Activated naive CD8-positive, alpha-beta T cell treated with anti-CD3 and anti-CD28 coated beads for 36 hours (primary cell): ENCODE results near the gene GNG12. TPM values are rescaled to one million over a fixed set of nuclear protein-coding genes. Genes with fewer than 3 reads are reported as not detected.

ENCODE experiments used
- DNase-seq: peaks from one replicate; pipeline ENCODE4 v3.0.0; 2021
- H3K27ac Mint-ChIP-seq: one replicate; pipeline ENCODE4 v1.8.0; 2022; ENCODE audit warnings: mild to moderate bottlenecking, moderate library complexity, mixed read lengths
- H3K27me3 Mint-ChIP-seq: one replicate; pipeline ENCODE4 v1.8.0; 2022; ENCODE audit warnings: mild to moderate bottlenecking, mixed read lengths
- H3K36me3 Mint-ChIP-seq: one replicate; pipeline ENCODE4 v1.8.0; 2021; ENCODE audit warnings: mild to moderate bottlenecking, mixed read lengths
- H3K4me1 Mint-ChIP-seq: one replicate; pipeline ENCODE4 v1.8.0; 2021; ENCODE audit warnings: mixed read lengths
- H3K4me3 Mint-ChIP-seq: one replicate; pipeline ENCODE4 v1.8.0; 2022; ENCODE audit warnings: mild to moderate bottlenecking, moderate library complexity, mixed read lengths
- H3K9me3 Mint-ChIP-seq: one replicate; pipeline ENCODE4 v1.8.0; 2022; ENCODE audit warnings: mixed read lengths
- total RNA-seq, 2 experiments: library from RNA; stranded (reverse); gene quantifications; one replicate each; pipeline ENCODE4 v1.2.3, GENCODE V29; 2021

GNG12 gene
- total RNA-seq, 2 experiments from 2014 or later, result 0.43 to 0.60 TPM

DNA sequence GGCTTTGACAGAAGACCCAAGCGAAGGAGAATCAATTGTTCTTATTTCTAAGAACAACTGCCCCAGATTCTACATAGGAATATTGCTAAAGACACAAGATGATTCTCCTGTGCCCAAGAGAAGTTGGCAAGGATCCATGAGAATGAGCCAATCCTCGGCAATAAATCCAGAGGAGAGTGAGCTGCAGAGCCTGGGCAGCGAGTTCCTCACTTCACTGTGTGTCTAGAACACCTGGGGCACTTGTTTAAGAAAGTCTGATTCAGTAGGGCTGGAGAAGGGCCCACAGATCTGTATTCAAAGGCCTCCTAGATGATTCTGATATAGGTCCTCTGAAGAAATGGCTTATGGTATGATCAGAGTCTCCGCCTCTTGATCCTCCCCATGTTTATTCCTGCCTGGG is 116.5 kb downstream of the GNG12 start:
- Mint-ChIP-seq H3K9me3 (no peaks in the 10 kb centered on the region), H3K4me1 (no peaks in the 10 kb centered on the region)

DNA sequence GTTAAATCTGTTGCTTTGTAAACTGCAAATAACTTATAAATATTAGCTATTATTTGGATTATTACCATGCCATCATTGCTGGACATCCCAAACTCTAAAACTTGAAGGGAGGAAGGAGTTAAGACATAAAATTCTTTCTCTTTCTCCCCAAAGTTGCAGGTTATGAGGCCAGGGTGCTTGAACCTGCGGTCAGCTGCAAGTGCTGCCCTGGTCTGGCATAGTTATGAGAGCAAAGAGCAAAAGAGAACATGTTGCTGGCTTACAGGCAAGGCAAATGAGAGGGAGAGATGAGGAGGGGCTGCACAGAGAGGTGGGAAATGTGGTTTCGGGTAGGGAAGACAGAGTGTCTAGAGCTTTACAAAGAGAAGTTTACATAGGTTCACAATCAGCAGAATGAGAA is 117.4 kb downstream of the GNG12 start:
- no peak for DNase-seq
- no peak overlapping the region for H3K4me3 Mint-ChIP-seq
- H3K36me3 Mint-ChIP-seq, result no peaks in the 10 kb centered on the region
- no peaks in the 10 kb centered on the region for H3K9me3 Mint-ChIP-seq
- peaks cover under 1% of the 10 kb centered on the region for H3K27me3 Mint-ChIP-seq
- H3K27ac Mint-ChIP-seq, result no peak overlapping the region
- no peaks in the 10 kb centered on the region for H3K4me1 Mint-ChIP-seq

More for the DNA sequence above, 116.5 kb downstream of the GNG12 start:
- no peak for DNase-seq
- Mint-ChIP-seq H3K4me3 (no peak overlapping the region), H3K27me3 (peaks cover 3% of the 10 kb centered on the region), H3K36me3 (no peaks in the 10 kb centered on the region), H3K27ac (no peak overlapping the region)

- H3K36me3 Mint-ChIP-seq, result no peaks in the 10 kb centered on the region
- no peaks in the 10 kb centered on the region for H3K27me3 Mint-ChIP-seq
- H3K4me3 Mint-ChIP-seq, result no peak overlapping the region
- H3K4me1 Mint-ChIP-seq, result no peaks in the 10 kb centered on the region
- no peaks in the 10 kb centered on the region for H3K9me3 Mint-ChIP-seq
- H3K27ac Mint-ChIP-seq, result no peak overlapping the region
- DNase-seq, result no peak
These were observed 120.0 kb downstream of the GNG12 start for GRCh38 chr1:67713057-67713846.

DNA sequence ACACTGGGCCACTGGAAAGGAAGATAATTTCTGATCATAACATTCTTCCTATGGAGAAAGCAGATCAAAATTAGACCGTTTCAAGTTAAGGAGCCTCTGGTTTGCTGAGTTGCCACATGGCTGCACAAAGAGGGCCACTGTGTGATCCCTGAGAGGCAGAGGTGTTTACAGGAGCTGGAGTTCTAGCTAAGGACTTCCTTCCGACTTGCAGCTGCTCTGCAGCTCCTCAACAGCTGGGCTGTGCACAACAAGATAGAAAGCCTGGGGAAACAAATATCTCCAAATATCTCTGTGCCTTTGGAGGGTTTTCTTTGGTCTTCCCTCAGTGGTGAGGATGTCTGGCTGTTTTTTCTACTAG is 121.4 kb downstream of the GNG12 start:
- no peak for DNase-seq
- Mint-ChIP-seq H3K9me3 (no peaks in the 10 kb centered on the region), H3K4me1 (no peaks in the 10 kb centered on the region), H3K27me3 (no peaks in the 10 kb centered on the region), H3K4me3 (no peak overlapping the region), H3K27ac (no peak overlapping the region), H3K36me3 (no peaks in the 10 kb centered on the region)

- no peaks in the 10 kb centered on the region for H3K9me3 Mint-ChIP-seq
- no peak overlapping the region for H3K4me3 Mint-ChIP-seq
- no peaks in the 10 kb centered on the region for H3K4me1 Mint-ChIP-seq
- no peak overlapping the region for H3K27ac Mint-ChIP-seq
- no peaks in the 10 kb centered on the region for H3K27me3 Mint-ChIP-seq
- no peaks in the 10 kb centered on the region for H3K36me3 Mint-ChIP-seq
- DNase-seq, result no peak
These were observed 122.0 kb downstream of the GNG12 start for GRCh38 chr1:67711158-67711854.

DNA sequence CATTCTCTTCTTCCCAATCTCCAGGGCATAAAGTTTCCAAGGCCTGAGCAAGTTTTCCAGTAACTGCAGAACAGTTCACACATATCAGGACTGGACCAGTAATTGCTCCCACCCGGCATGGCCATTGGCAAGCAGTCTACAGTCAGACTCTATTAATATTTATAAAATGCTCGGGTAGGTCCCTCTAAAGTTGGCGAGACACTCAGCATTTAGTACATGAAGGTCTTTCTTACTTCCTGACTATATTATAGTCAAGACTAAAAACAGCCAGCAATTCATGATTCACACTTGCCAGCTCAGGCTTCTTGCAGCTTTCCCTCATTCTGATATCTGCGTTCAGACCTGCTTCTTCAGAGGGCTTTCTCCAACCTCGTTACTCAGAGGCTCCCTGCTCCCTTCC is 122.8 kb downstream of the GNG12 start:
- Mint-ChIP-seq H3K4me3 (no peak overlapping the region), H3K9me3 (no peaks in the 10 kb centered on the region), H3K27ac (no peak overlapping the region), H3K27me3 (no peaks in the 10 kb centered on the region), H3K36me3 (no peaks in the 10 kb centered on the region), H3K4me1 (no peaks in the 10 kb centered on the region)
- no peak for DNase-seq

GRCh38 chr1:67708606-67709005 is 124.7 kb downstream of the GNG12 start:
- H3K27ac Mint-ChIP-seq, result no peak overlapping the region
- H3K9me3 Mint-ChIP-seq, result no peaks in the 10 kb centered on the region
- H3K36me3 Mint-ChIP-seq, result no peaks in the 10 kb centered on the region
- no peak for DNase-seq
- H3K4me3 Mint-ChIP-seq, result no peak overlapping the region
- no peaks in the 10 kb centered on the region for H3K4me1 Mint-ChIP-seq
- no peaks in the 10 kb centered on the region for H3K27me3 Mint-ChIP-seq

GRCh38 chr1:67705735-67706453 is 127.4 kb downstream of the GNG12 start:
- Mint-ChIP-seq H3K4me3 (no peak overlapping the region), H3K9me3 (no peaks in the 10 kb centered on the region), H3K27me3 (no peaks in the 10 kb centered on the region), H3K27ac (no peak overlapping the region), H3K36me3 (no peaks in the 10 kb centered on the region), H3K4me1 (peaks cover 7% of the 10 kb centered on the region)
- DNase-seq, result no peak

DNA sequence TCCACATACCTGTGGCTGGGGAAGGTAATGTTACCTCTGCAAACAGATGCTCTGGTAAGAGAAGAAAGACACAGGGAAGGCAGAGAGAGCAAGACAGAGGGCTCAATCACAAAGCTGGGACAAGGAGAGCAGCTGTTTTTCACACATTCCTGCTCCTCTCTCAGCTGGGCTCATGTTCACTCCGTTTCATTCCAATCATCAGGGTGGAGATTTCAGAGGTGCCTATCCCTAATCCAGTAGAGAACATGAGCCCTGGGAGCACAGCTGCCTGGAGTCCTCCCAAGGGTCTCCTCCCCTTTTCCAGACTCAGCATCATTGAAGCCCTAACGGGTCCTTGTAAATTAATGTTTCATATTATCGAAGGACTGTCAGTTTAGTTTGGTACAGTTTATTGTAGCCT is 128.9 kb downstream of the GNG12 start:
- no peak for DNase-seq
- H3K36me3 Mint-ChIP-seq, result no peaks in the 10 kb centered on the region

GRCh38 chr1:67701876-67702275 is 131.4 kb downstream of the GNG12 start:
- no peaks in the 10 kb centered on the region for H3K9me3 Mint-ChIP-seq

More for the DNA sequence above, 128.9 kb downstream of the GNG12 start:
- Mint-ChIP-seq H3K27me3 (no peaks in the 10 kb centered on the region), H3K4me1 (peaks cover 18% of the 10 kb centered on the region), H3K4me3 (no peak overlapping the region), H3K27ac (no peak overlapping the region), H3K9me3 (no peaks in the 10 kb centered on the region)

GRCh38 chr1:67700692-67701410 is 132.4 kb downstream of the GNG12 start:
- Mint-ChIP-seq H3K4me1 (peaks cover 19% of the 10 kb centered on the region), H3K36me3 (no peaks in the 10 kb centered on the region), H3K4me3 (no peak overlapping the region), H3K27me3 (no peaks in the 10 kb centered on the region), H3K27ac (peak overlapping the region; percentile 82), H3K9me3 (no peaks in the 10 kb centered on the region)
- peak; percentile 48 for DNase-seq

More at GRCh38 chr1:67701876-67702275, 131.4 kb downstream of the GNG12 start:
- H3K4me3 Mint-ChIP-seq, result no peak overlapping the region
- no peaks in the 10 kb centered on the region for H3K36me3 Mint-ChIP-seq
- peaks cover 19% of the 10 kb centered on the region for H3K4me1 Mint-ChIP-seq
- no peaks in the 10 kb centered on the region for H3K27me3 Mint-ChIP-seq
- no peak for DNase-seq
- H3K27ac Mint-ChIP-seq, result no peak overlapping the region

- Mint-ChIP-seq H3K9me3 (no peaks in the 10 kb centered on the region), H3K27ac (peak overlapping the region; percentile 82), H3K36me3 (no peaks in the 10 kb centered on the region), H3K4me3 (no peak overlapping the region), H3K27me3 (no peaks in the 10 kb centered on the region), H3K4me1 (peaks cover 19% of the 10 kb centered on the region)
- DNase-seq, result no peak
These were observed 133.0 kb downstream of the GNG12 start for GRCh38 chr1:67700220-67700619.

DNA sequence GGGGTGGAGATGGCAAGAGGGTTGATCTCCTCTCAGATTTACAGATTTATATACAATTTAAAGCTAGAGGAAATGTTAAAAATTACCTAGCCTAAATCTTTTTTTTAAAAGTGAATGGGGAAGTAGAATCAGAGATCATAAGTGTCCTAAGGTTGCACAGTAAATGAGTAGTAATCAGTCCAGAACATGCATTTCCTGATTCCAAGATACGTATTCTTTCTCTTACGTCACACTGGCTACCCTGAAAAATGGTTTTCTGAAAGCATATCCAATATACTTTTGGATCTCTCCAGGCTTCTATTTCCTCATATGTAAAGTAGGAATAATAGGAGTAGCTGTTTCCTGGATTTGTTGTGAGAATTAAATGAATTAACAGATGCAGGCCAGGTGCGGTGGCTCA is 136.6 kb downstream of the GNG12 start:
- H3K27me3 Mint-ChIP-seq, result no peaks in the 10 kb centered on the region
- H3K4me1 Mint-ChIP-seq, result peaks cover 21% of the 10 kb centered on the region
- H3K9me3 Mint-ChIP-seq, result no peaks in the 10 kb centered on the region
- no peak overlapping the region for H3K4me3 Mint-ChIP-seq
- peaks cover 2% of the 10 kb centered on the region for H3K36me3 Mint-ChIP-seq
- no peak for DNase-seq
- no peak overlapping the region for H3K27ac Mint-ChIP-seq

DNA sequence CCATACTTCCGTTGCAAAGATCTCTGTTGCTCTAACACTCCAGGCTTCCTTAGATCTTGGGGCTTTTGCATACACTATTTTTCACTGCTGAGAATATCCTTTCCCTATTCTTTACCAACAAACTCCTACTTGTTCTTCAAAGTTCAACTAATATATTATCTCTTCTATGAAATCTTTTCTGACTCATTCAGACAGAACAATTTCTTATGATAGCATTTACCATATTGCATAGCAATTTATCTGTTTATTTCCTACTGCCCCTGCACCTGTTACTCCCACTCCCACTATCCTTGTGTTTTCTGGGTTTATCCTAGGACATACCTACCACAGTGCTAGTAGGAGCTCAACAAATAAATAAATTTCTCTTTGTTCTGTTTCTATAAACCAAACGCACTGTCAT is 137.3 kb downstream of the GNG12 start:
- H3K4me1 Mint-ChIP-seq, result peaks cover 17% of the 10 kb centered on the region
- peaks cover 2% of the 10 kb centered on the region for H3K36me3 Mint-ChIP-seq
- H3K27ac Mint-ChIP-seq, result no peak overlapping the region
- no peaks in the 10 kb centered on the region for H3K27me3 Mint-ChIP-seq
- H3K9me3 Mint-ChIP-seq, result no peaks in the 10 kb centered on the region
- no peak overlapping the region for H3K4me3 Mint-ChIP-seq
- DNase-seq, result no peak

- DNase-seq, result no peak
- H3K27me3 Mint-ChIP-seq, result no peaks in the 10 kb centered on the region
- peaks cover 18% of the 10 kb centered on the region for H3K36me3 Mint-ChIP-seq
- H3K4me1 Mint-ChIP-seq, result peaks cover 20% of the 10 kb centered on the region
- H3K27ac Mint-ChIP-seq, result no peak overlapping the region
- H3K4me3 Mint-ChIP-seq, result no peak overlapping the region
- H3K9me3 Mint-ChIP-seq, result no peaks in the 10 kb centered on the region
These were observed 141.6 kb downstream of the GNG12 start for GRCh38 chr1:67691712-67692111.
